Endothelial cell (in vitro differentiated cells): ENCODE measurements around the gene SYTL2. TPM values are rescaled to one million over a fixed set of nuclear protein-coding genes. Genes with fewer than 3 reads are reported as not detected.

Source experiments
- DNase-seq: peaks from one replicate; pipeline ENCODE4 v3.0.0; 2021; ENCODE audit warnings: low spot score
- H3K27ac Mint-ChIP-seq: one replicate; pipeline ENCODE4 v1.8.0; 2021; ENCODE audit warnings: mixed read lengths, inconsistent platforms; ENCODE audit not compliant: unreplicated experiment
- H3K27me3 Mint-ChIP-seq: one replicate; pipeline ENCODE4 v1.8.0; 2021; ENCODE audit warnings: mild to moderate bottlenecking, moderate library complexity, mixed read lengths, inconsistent platforms; ENCODE audit not compliant: unreplicated experiment
- H3K36me3 Mint-ChIP-seq: one replicate; pipeline ENCODE4 v1.8.0; 2021; ENCODE audit warnings: mild to moderate bottlenecking, low read depth, mixed read lengths, inconsistent platforms; ENCODE audit not compliant: unreplicated experiment
- H3K4me1 Mint-ChIP-seq: one replicate; pipeline ENCODE4 v1.8.0; 2021; ENCODE audit warnings: mild to moderate bottlenecking, mixed read lengths, inconsistent platforms; ENCODE audit not compliant: unreplicated experiment
- H3K4me3 Mint-ChIP-seq: one replicate; pipeline ENCODE4 v1.8.0; 2021; ENCODE audit warnings: mild to moderate bottlenecking, mixed read lengths, inconsistent platforms; ENCODE audit not compliant: unreplicated experiment
- H3K9me3 Mint-ChIP-seq: one replicate; pipeline ENCODE4 v1.8.0; 2021; ENCODE audit warnings: mixed read lengths, inconsistent platforms; ENCODE audit not compliant: unreplicated experiment
- total RNA-seq: library from RNA; stranded (reverse); fragmentation: NEBNext Ultra II Directional; extraction: Animal tissue kit (Norgen Biotek cat#: 25700); gene quantifications from one replicate; pipeline ENCODE4 v1.2.1, GENCODE V29; 2021; ENCODE audit not compliant: unreplicated experiment
- TF ChIP-seq, protein P1 (sequence below): fragments of 200-600 bp; sonication (generic); IDR thresholded peaks from one replicate; pipeline ENCODE4 v1.5.0; 2021; ENCODE audit warnings: antibody characterized with exemption; ENCODE audit not compliant: unreplicated experiment

Gene SYTL2
- total RNA-seq, 1 donor from 2014 or later, result 4.0 TPM

DNA sequence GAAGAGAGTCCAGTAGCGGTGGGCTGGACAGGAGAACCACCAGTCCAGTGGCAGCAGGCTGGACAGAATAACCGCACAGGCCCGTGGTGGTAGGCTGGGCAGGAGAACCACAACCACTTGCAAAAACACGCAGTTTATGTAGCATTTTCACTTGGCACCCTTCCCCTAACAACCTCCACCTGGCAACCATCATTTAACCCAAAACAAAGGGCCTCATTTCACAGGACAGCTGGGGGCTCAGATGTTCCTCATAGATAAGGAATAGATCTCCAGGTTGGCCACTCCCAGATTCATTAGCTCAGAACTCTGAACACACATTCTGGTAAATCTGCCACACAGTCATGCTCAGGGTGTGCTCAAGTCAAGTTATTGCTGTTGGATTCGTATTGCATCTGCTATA is 41.2 kb downstream of the SYTL2 start:
- no peaks in the 10 kb centered on the region for H3K36me3 Mint-ChIP-seq
- TF ChIP-seq, protein P1, sequence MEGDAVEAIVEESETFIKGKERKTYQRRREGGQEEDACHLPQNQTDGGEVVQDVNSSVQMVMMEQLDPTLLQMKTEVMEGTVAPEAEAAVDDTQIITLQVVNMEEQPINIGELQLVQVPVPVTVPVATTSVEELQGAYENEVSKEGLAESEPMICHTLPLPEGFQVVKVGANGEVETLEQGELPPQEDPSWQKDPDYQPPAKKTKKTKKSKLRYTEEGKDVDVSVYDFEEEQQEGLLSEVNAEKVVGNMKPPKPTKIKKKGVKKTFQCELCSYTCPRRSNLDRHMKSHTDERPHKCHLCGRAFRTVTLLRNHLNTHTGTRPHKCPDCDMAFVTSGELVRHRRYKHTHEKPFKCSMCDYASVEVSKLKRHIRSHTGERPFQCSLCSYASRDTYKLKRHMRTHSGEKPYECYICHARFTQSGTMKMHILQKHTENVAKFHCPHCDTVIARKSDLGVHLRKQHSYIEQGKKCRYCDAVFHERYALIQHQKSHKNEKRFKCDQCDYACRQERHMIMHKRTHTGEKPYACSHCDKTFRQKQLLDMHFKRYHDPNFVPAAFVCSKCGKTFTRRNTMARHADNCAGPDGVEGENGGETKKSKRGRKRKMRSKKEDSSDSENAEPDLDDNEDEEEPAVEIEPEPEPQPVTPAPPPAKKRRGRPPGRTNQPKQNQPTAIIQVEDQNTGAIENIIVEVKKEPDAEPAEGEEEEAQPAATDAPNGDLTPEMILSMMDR, result no peak
- DNase-seq, result no peak
- no peak overlapping the region for H3K27ac Mint-ChIP-seq
- no peaks in the 10 kb centered on the region for H3K9me3 Mint-ChIP-seq
- no peak overlapping the region for H3K4me3 Mint-ChIP-seq
- no peaks in the 10 kb centered on the region for H3K27me3 Mint-ChIP-seq
- H3K4me1 Mint-ChIP-seq, result no peaks in the 10 kb centered on the region

- Mint-ChIP-seq H3K9me3 (no peaks in the 10 kb centered on the region), H3K4me3 (no peak overlapping the region), H3K4me1 (no peaks in the 10 kb centered on the region), H3K27me3 (no peaks in the 10 kb centered on the region), H3K27ac (no peak overlapping the region), H3K36me3 (no peaks in the 10 kb centered on the region)
- no peak for DNase-seq
- TF ChIP-seq, protein P1, result no peak
Observed at GRCh38 chr11:85768473-85769146, 42.3 kb downstream of the SYTL2 start.

DNA sequence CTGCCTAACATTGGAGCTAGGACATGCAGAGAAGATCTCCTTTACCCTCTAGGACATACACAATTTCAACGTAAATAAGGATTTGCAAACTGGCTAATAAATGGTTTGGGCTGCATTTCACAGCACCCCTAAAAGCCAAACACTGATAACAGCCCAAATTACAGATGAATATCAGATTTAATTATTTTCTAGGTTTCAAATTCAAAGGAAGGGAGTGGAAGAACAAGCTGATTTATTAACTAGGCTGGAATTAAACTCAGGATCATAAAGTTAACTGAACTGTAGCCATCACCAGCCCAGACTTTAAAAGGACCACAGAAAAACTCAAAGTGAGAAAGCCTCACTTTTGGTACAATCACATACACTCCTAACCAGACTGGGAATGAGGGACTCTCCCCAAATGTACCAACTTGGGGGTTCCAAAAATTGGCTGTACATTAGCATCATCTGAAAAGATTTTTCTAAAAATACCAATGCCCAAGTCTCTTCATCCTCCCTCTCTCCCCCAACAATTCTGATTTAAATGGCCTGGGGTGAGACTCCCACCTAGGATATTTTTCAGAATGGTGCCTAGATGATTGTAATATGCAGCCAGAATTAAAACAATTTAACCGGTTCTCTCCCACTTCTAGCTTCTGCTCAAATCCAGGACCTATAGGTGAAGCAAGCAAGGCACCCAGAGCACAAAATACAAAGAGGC is 43.5 kb downstream of the SYTL2 start:
- H3K36me3 Mint-ChIP-seq, result no peaks in the 10 kb centered on the region
- H3K4me3 Mint-ChIP-seq, result no peak overlapping the region
- H3K27me3 Mint-ChIP-seq, result no peaks in the 10 kb centered on the region
- no peaks in the 10 kb centered on the region for H3K9me3 Mint-ChIP-seq
- no peak overlapping the region for H3K27ac Mint-ChIP-seq
- TF ChIP-seq, protein P1, result no peak
- DNase-seq, result no peak
- no peaks in the 10 kb centered on the region for H3K4me1 Mint-ChIP-seq

DNA sequence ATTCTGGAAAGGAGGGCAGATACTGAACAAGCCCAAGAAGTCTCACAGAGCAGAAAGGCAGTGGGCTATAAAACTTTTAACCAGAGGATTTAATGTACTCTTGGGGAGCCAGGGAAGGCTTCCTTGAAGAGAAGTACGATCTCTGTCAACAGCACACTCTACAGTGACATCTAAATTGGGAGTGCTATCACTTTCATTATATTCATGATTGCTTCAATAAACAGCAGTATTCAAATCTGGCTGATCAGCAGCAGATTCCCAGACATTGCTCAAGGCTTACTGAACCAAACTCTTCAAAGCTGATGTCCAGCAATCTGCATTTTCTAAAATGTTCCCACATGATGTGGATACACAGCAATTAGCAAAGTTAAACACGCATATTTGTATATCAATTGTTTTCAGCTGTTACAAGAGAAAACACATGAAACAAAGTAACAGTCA is 44.2 kb downstream of the SYTL2 start:
- H3K4me3 Mint-ChIP-seq, result no peak overlapping the region
- no peaks in the 10 kb centered on the region for H3K9me3 Mint-ChIP-seq
- no peaks in the 10 kb centered on the region for H3K27me3 Mint-ChIP-seq
- H3K4me1 Mint-ChIP-seq, result no peaks in the 10 kb centered on the region
- H3K36me3 Mint-ChIP-seq, result no peaks in the 10 kb centered on the region
- TF ChIP-seq, protein P1, result no peak
- no peak for DNase-seq
- H3K27ac Mint-ChIP-seq, result no peak overlapping the region

- H3K4me3 Mint-ChIP-seq, result no peak overlapping the region
- H3K4me1 Mint-ChIP-seq, result peaks cover 6% of the 10 kb centered on the region
Observed at GRCh38 chr11:85764796-85765195, 46.1 kb downstream of the SYTL2 start.

More at GRCh38 chr11:85764796-85765195, 46.1 kb downstream of the SYTL2 start:
- TF ChIP-seq, protein P1, result no peak
- DNase-seq, result no peak
- H3K27me3 Mint-ChIP-seq, result no peaks in the 10 kb centered on the region
- no peak overlapping the region for H3K27ac Mint-ChIP-seq
- H3K36me3 Mint-ChIP-seq, result no peaks in the 10 kb centered on the region
- no peaks in the 10 kb centered on the region for H3K9me3 Mint-ChIP-seq
